ENCODE measurements around the gene QRFPR.

The QRFPR gene

DNA sequence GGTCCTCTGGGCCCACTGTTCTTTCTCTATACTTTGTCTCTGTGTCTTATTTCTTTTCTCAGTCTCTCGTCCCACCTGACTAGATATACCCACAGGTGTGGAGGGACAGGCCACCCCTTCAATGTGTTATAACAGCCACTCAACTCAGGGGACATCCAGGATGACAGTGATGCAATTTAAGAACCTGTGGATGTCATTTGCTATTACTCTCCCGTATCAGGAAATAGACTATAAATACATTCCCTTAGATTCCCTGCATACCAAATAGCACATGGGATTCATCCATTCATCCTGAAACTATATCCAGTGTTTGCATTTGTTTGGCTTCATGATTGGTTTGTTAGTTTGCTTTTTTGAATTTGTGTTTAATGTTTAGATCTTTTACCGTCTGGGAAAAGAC lies 16.6 kb upstream of the QRFPR start:
- H3K27ac ChIP-seq = no peak overlapping the region
- no peak for TF ChIP-seq CTCF (IDR thresholded peaks at IDR 0.05)
- TF ChIP-seq ZFX (IDR thresholded peaks at IDR 0.05; ENCODE audit: borderline replicate concordance) = no peak

DNA sequence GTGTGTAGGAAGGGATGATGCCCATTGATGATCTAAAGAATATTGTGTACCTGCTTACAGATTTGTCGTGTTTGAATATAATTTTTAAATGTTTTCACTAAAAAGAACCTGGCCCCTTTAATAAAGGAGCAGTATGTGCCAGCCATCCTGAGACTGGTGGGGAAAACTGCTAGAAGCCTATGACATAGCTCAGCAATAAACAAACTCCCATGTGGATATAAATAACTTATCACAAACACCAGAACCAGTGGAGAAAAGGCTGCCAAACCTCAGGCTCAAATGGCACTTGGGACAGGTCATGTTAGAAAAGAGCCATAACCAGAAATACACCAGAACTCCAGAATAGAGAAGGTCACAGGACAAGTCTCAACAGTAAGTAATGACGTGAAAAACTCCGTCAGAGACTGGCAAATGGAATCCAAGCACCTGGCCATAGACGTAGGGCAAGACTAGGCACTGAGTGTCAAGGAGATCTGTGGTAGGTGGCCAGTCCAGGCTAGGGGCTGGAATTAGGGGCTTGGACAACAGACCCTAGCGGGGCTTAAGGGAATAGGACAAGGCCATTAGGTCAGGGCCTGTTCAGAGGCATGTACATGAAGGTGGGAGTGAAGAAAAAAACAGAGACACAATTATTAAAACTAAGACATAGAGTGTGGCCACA lies 11.7 kb upstream of the QRFPR start:
- H3K27ac ChIP-seq = no peak overlapping the region
- no peak for TF ChIP-seq CTCF (IDR thresholded peaks at IDR 0.05)
- TF ChIP-seq ZFX (IDR thresholded peaks at IDR 0.05; ENCODE audit: borderline replicate concordance) = no peak

- TF ChIP-seq ZFX (IDR thresholded peaks at IDR 0.05; ENCODE audit: borderline replicate concordance) (no peak), CTCF (IDR thresholded peaks at IDR 0.05) (no peak)
- no peak overlapping the region for H3K27ac ChIP-seq
Observed at GRCh38 chr4:121390335-121390734, 9.5 kb upstream of the QRFPR start.

GRCh38 chr4:121379276-121379675 lies 1.5 kb downstream of the QRFPR start:
- no peak for TF ChIP-seq CTCF (IDR thresholded peaks at IDR 0.05)
- no peak for TF ChIP-seq ZFX (IDR thresholded peaks at IDR 0.05; ENCODE audit: borderline replicate concordance)
- no peak overlapping the region for H3K27ac ChIP-seq

GRCh38 chr4:121377076-121377475 lies 3.7 kb downstream of the QRFPR start:
- TF ChIP-seq ZFX (IDR thresholded peaks at IDR 0.05; ENCODE audit: borderline replicate concordance) = no peak
- TF ChIP-seq CTCF (IDR thresholded peaks at IDR 0.05) = no peak
- no peak overlapping the region for H3K27ac ChIP-seq

- H3K27ac ChIP-seq = no peak overlapping the region
- TF ChIP-seq CTCF (IDR thresholded peaks at IDR 0.05) = no peak
- TF ChIP-seq ZFX (IDR thresholded peaks at IDR 0.05; ENCODE audit: borderline replicate concordance) = no peak
Observed at GRCh38 chr4:121376556-121376955, 4.3 kb downstream of the QRFPR start.

DNA sequence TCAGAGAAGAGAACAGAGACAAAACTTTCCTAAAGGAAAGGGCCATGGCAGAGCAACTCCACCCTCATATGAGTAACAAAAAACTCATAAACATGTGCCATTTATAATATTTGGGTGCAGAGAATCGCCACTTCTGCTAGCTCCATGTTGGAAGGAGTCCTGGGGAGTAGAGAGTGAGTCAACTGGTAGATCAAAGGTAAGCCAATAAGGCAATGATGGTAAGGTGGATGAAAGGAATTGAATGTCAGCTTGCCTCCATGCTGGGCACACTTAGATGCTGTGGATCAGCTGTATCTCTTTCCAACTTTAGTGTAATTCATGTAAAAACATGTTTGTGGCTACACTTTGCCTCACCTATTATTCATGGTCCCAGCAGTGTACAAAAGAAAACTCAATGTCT lies 4.7 kb downstream of the QRFPR start:
- no peak for TF ChIP-seq ZFX (IDR thresholded peaks at IDR 0.05; ENCODE audit: borderline replicate concordance)
- no peak for TF ChIP-seq CTCF (IDR thresholded peaks at IDR 0.05)
- no peak overlapping the region for H3K27ac ChIP-seq
